Measurements from ENCODE around the gene CWC27. TPM values are rescaled to one million over a fixed set of nuclear protein-coding genes. Genes with fewer than 3 reads are reported as not detected.

Gene CWC27
- total RNA-seq, 1 experiment from 2014 or later: 32.9 TPM

DNA sequence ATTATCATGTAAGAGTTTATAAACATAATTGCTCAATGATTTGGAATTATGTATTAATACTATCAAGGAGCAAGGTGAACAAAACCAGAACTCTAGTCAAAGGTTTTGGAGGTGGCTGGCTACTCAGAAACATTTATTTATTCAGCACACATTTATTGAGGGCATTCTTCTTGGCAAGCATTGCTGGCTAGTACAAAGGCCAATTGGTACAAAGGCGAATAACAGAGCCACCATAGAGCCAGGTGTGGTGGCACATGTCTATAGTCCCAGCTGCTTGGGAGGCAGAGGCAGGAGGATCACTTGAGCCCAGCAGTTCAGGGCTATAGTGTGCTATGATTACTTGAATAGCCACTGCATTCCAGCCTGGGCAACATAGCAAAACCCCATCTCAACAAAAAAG, 242.1 kb downstream of the CWC27 start:
- Histone ChIP-seq H3K4me3 (ENCODE audit: low read depth, low read length) (no peak overlapping the region), H3K9me3 (no peaks in the 10 kb centered on the region), H3K27me3 (replicated peaks; ENCODE audit: control insufficient read depth, insufficient read depth, low read length) (no peaks in the 10 kb centered on the region), H3K4me1 (no peaks in the 10 kb centered on the region), H3K36me3 (ENCODE audit: control insufficient read depth, insufficient read depth, low read length) (peaks cover 1% of the 10 kb centered on the region; the same call in 1 of the 2 replicates)
- no peaks in the 10 kb centered on the region for H3K9me3 Mint-ChIP-seq (ENCODE audit: unreplicated experiment)
- H3K4me1 Mint-ChIP-seq (ENCODE audit: low read depth, unreplicated experiment): no peaks in the 10 kb centered on the region
- no peak overlapping the region for H3K27ac Mint-ChIP-seq (ENCODE audit: unreplicated experiment)
- H3K27me3 Mint-ChIP-seq (ENCODE audit: insufficient read depth, unreplicated experiment): no peaks in the 10 kb centered on the region
- no peak overlapping the region for H3K4me3 Mint-ChIP-seq (ENCODE audit: unreplicated experiment)
- no TSS peak for BruUV-seq (replicated peaks)
- ChIA-PET POLR2A (no interaction called here), CTCF (no interaction called here)
- H3K36me3 Mint-ChIP-seq (ENCODE audit: insufficient read depth, unreplicated experiment): no peaks in the 10 kb centered on the region
- TF ChIP-seq, protein P1, sequence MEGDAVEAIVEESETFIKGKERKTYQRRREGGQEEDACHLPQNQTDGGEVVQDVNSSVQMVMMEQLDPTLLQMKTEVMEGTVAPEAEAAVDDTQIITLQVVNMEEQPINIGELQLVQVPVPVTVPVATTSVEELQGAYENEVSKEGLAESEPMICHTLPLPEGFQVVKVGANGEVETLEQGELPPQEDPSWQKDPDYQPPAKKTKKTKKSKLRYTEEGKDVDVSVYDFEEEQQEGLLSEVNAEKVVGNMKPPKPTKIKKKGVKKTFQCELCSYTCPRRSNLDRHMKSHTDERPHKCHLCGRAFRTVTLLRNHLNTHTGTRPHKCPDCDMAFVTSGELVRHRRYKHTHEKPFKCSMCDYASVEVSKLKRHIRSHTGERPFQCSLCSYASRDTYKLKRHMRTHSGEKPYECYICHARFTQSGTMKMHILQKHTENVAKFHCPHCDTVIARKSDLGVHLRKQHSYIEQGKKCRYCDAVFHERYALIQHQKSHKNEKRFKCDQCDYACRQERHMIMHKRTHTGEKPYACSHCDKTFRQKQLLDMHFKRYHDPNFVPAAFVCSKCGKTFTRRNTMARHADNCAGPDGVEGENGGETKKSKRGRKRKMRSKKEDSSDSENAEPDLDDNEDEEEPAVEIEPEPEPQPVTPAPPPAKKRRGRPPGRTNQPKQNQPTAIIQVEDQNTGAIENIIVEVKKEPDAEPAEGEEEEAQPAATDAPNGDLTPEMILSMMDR (IDR thresholded peaks at IDR 0.05; ENCODE audit: insufficient read depth in 1 of 2, low read depth in 1 of 2, low read length in 1 of 2, severe bottlenecking in 1 of 2, unreplicated experiment in 1 of 2): no peak
- intact Hi-C loops (cut with micrococcal nuclease; ENCODE audit: unreplicated experiment): no loop called here
- no peak for DNase-seq

DNA sequence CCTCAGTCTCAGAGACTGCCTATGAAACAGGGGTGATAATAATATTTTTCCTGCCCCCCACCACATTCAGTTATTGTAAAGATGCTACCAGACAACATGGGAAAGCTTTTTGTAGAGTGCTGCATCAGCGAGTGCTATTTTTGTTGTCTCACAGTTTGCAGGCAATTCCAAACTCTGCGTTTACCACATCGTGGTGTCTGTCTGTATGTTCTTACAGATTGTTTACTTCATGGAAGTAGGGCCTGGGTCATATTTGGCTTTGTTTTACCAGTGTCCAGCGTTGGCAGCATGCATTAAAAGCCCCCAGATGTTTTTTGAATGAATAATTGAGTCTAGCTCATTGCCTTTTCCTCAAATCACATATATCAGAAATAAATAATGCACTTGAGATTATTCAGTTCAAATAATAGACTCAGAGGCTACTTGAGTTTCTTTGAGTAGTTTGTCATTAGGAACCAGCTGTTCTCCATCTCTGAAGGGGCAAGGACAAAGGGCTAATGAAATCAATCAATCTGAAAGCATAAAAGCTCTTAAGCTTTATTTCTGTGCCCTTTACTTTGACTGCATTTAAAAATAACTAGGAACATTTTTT, 243.7 kb downstream of the CWC27 start:
- intact Hi-C loops (cut with micrococcal nuclease; ENCODE audit: unreplicated experiment): no loop called here
- ChIA-PET CTCF (no interaction called here), POLR2A (no interaction called here)
- no peaks in the 10 kb centered on the region for H3K9me3 ChIP-seq
- H3K27me3 ChIP-seq (replicated peaks; ENCODE audit: control insufficient read depth, insufficient read depth, low read length): no peaks in the 10 kb centered on the region
- no peak for DNase-seq
- H3K36me3 ChIP-seq (ENCODE audit: control insufficient read depth, insufficient read depth, low read length): no peaks in the 10 kb centered on the region; the same call in 1 of the 2 replicates
- no peak overlapping the region for H3K27ac Mint-ChIP-seq (ENCODE audit: unreplicated experiment)
- H3K9me3 Mint-ChIP-seq (ENCODE audit: unreplicated experiment): no peaks in the 10 kb centered on the region
- H3K27me3 Mint-ChIP-seq (ENCODE audit: insufficient read depth, unreplicated experiment): no peaks in the 10 kb centered on the region
- no TSS peak for BruUV-seq (replicated peaks)
- H3K4me1 Mint-ChIP-seq (ENCODE audit: low read depth, unreplicated experiment): no peaks in the 10 kb centered on the region
- no peaks in the 10 kb centered on the region for H3K4me1 ChIP-seq
- TF ChIP-seq, protein P1 (IDR thresholded peaks at IDR 0.05; ENCODE audit: insufficient read depth in 1 of 2, low read depth in 1 of 2, low read length in 1 of 2, severe bottlenecking in 1 of 2, unreplicated experiment in 1 of 2): no peak
- no peaks in the 10 kb centered on the region for H3K36me3 Mint-ChIP-seq (ENCODE audit: insufficient read depth, unreplicated experiment)
- H3K4me3 Mint-ChIP-seq (ENCODE audit: unreplicated experiment): no peak overlapping the region
- H3K4me3 ChIP-seq (ENCODE audit: low read depth, low read length): no peak overlapping the region

DNA sequence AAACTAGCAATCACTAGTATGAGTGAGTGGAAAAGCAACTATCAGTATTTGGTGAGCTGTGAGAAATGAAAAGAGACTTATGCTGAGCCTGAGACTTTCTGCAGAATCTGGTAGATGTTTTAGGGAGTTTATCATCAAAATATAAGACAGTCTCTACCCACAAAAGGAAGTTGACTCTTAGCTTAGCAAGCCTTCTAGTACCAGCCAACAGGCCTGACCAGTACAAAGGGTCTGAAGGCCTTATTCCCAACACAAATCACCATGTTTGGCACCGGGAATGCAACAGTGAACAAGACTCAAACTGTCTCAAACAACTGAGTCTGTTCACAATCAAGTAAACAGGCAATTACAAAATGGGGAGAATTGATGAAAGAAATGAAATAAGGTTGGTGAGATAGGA, 244.4 kb downstream of the CWC27 start:
- no peaks in the 10 kb centered on the region for H3K9me3 Mint-ChIP-seq (ENCODE audit: unreplicated experiment)
- H3K4me3 Mint-ChIP-seq (ENCODE audit: unreplicated experiment): no peak overlapping the region
- ChIA-PET CTCF (no interaction called here), POLR2A (no interaction called here)
- no peak for DNase-seq
- H3K27me3 Mint-ChIP-seq (ENCODE audit: insufficient read depth, unreplicated experiment): no peaks in the 10 kb centered on the region
- no peaks in the 10 kb centered on the region for H3K36me3 Mint-ChIP-seq (ENCODE audit: insufficient read depth, unreplicated experiment)
- Histone ChIP-seq H3K4me1 (no peaks in the 10 kb centered on the region), H3K4me3 (ENCODE audit: low read depth, low read length) (no peak overlapping the region), H3K36me3 (ENCODE audit: control insufficient read depth, insufficient read depth, low read length) (no peaks in the 10 kb centered on the region), H3K9me3 (no peaks in the 10 kb centered on the region), H3K27me3 (replicated peaks; ENCODE audit: control insufficient read depth, insufficient read depth, low read length) (no peaks in the 10 kb centered on the region)
- TF ChIP-seq, protein P1 (IDR thresholded peaks at IDR 0.05; ENCODE audit: insufficient read depth in 1 of 2, low read depth in 1 of 2, low read length in 1 of 2, severe bottlenecking in 1 of 2, unreplicated experiment in 1 of 2): no peak
- intact Hi-C loops (cut with micrococcal nuclease; ENCODE audit: unreplicated experiment): no loop called here
- no peak overlapping the region for H3K27ac Mint-ChIP-seq (ENCODE audit: unreplicated experiment)
- H3K4me1 Mint-ChIP-seq (ENCODE audit: low read depth, unreplicated experiment): no peaks in the 10 kb centered on the region
- no TSS peak for BruUV-seq (replicated peaks)
